Stimulated activated naive CD8-positive, alpha-beta T cell treated with anti-CD3 and anti-CD28 coated beads, Interleukin-15, Interleukin-2, amounts not matched to agents 100 ng/mL and 50 ng/mL, for 24 hours (primary cell): ENCODE measurements around the gene TAS1R3.
A peak's percentile ranks its signal among the peaks of the same experiment; 100 is the strongest.

ENCODE experiments used
- H3K27ac Mint-ChIP-seq: one replicate; pipeline ENCODE4 v1.8.0; 2021; ENCODE audit warnings: mild to moderate bottlenecking, mixed read lengths
- H3K27me3 Mint-ChIP-seq: one replicate; pipeline ENCODE4 v1.8.0; 2021; ENCODE audit warnings: mixed read lengths
- H3K36me3 Mint-ChIP-seq: one replicate; pipeline ENCODE4 v1.8.0; 2021; ENCODE audit warnings: low read depth, mixed read lengths
- H3K4me1 Mint-ChIP-seq: one replicate; pipeline ENCODE4 v1.8.0; 2021; ENCODE audit warnings: low read depth, mixed read lengths
- H3K4me3 Mint-ChIP-seq: one replicate; pipeline ENCODE4 v1.8.0; 2021; ENCODE audit warnings: mild to moderate bottlenecking, mixed read lengths
- H3K9me3 Mint-ChIP-seq: one replicate; pipeline ENCODE4 v1.8.0; 2021; ENCODE audit warnings: mixed read lengths

The TAS1R3 gene

GRCh38 chr1:1354271-1355247 lies 23.5 kb downstream of the TAS1R3 start:
- H3K36me3 Mint-ChIP-seq: no peaks in the 10 kb centered on the region
- H3K4me1 Mint-ChIP-seq: peaks cover 24% of the 10 kb centered on the region
- H3K27ac Mint-ChIP-seq: no peak overlapping the region
- no peak overlapping the region for H3K4me3 Mint-ChIP-seq
- H3K9me3 Mint-ChIP-seq: no peaks in the 10 kb centered on the region
- peaks cover 17% of the 10 kb centered on the region for H3K27me3 Mint-ChIP-seq

- peaks cover 17% of the 10 kb centered on the region for H3K27me3 Mint-ChIP-seq
- no peaks in the 10 kb centered on the region for H3K36me3 Mint-ChIP-seq
- no peak overlapping the region for H3K27ac Mint-ChIP-seq
- peaks cover 24% of the 10 kb centered on the region for H3K4me1 Mint-ChIP-seq
- H3K9me3 Mint-ChIP-seq: no peaks in the 10 kb centered on the region
- H3K4me3 Mint-ChIP-seq: no peak overlapping the region
Measured at GRCh38 chr1:1355416-1355815, 24.3 kb downstream of the TAS1R3 start.

- H3K4me1 Mint-ChIP-seq: peaks cover 24% of the 10 kb centered on the region
- H3K27me3 Mint-ChIP-seq: peaks cover 21% of the 10 kb centered on the region
- no peak overlapping the region for H3K27ac Mint-ChIP-seq
- H3K9me3 Mint-ChIP-seq: no peaks in the 10 kb centered on the region
- no peak overlapping the region for H3K4me3 Mint-ChIP-seq
- H3K36me3 Mint-ChIP-seq: no peaks in the 10 kb centered on the region
Measured at GRCh38 chr1:1356166-1356795, 25.2 kb downstream of the TAS1R3 start.

- no peak overlapping the region for H3K27ac Mint-ChIP-seq
- H3K36me3 Mint-ChIP-seq: no peaks in the 10 kb centered on the region
- no peak overlapping the region for H3K4me3 Mint-ChIP-seq
- H3K9me3 Mint-ChIP-seq: no peaks in the 10 kb centered on the region
- H3K27me3 Mint-ChIP-seq: peaks cover 21% of the 10 kb centered on the region
- H3K4me1 Mint-ChIP-seq: peaks cover 24% of the 10 kb centered on the region
Measured at GRCh38 chr1:1356796-1357401, 25.8 kb downstream of the TAS1R3 start.

GRCh38 chr1:1357871-1358432 lies 26.9 kb downstream of the TAS1R3 start:
- peaks cover 13% of the 10 kb centered on the region for H3K27me3 Mint-ChIP-seq
- no peak overlapping the region for H3K27ac Mint-ChIP-seq
- no peaks in the 10 kb centered on the region for H3K36me3 Mint-ChIP-seq

GRCh38 chr1:1358433-1359271 lies 27.6 kb downstream of the TAS1R3 start, which contains the start of gene MXRA8:
TSS of gene MXRA8 (minus strand) at chr1:1358555. CDS start at chr1:1358504, 51 bp downstream.
- no peaks in the 10 kb centered on the region for H3K36me3 Mint-ChIP-seq
- H3K27me3 Mint-ChIP-seq: peaks cover 11% of the 10 kb centered on the region
- H3K4me3 Mint-ChIP-seq: no peak within 1 kb of the TSS
- peaks cover 14% of the 10 kb centered on the region for H3K4me1 Mint-ChIP-seq
- H3K27ac Mint-ChIP-seq: peak within 1 kb of the TSS; percentile 16
- no peaks in the 10 kb centered on the region for H3K9me3 Mint-ChIP-seq

More at GRCh38 chr1:1357871-1358432, 26.9 kb downstream of the TAS1R3 start:
- peaks cover 14% of the 10 kb centered on the region for H3K4me1 Mint-ChIP-seq
- H3K9me3 Mint-ChIP-seq: no peaks in the 10 kb centered on the region
- no peak overlapping the region for H3K4me3 Mint-ChIP-seq

- Mint-ChIP-seq H3K9me3 (no peaks in the 10 kb centered on the region), H3K27me3 (peaks cover 5% of the 10 kb centered on the region), H3K36me3 (no peaks in the 10 kb centered on the region), H3K4me3 (no peak overlapping the region), H3K27ac (peak overlapping the region; percentile 16), H3K4me1 (peaks cover 14% of the 10 kb centered on the region)
Measured at GRCh38 chr1:1359308-1359663, 28.2 kb downstream of the TAS1R3 start.

GRCh38 chr1:1359664-1360468 lies 28.8 kb downstream of the TAS1R3 start:
- H3K27ac Mint-ChIP-seq: no peak overlapping the region
- H3K4me1 Mint-ChIP-seq: peaks cover 14% of the 10 kb centered on the region
- H3K4me3 Mint-ChIP-seq: no peak overlapping the region

GRCh38 chr1:1360506-1361169 lies 29.6 kb downstream of the TAS1R3 start:
- peaks cover 4% of the 10 kb centered on the region for H3K27me3 Mint-ChIP-seq
- no peak overlapping the region for H3K4me3 Mint-ChIP-seq
- H3K9me3 Mint-ChIP-seq: no peaks in the 10 kb centered on the region
- no peak overlapping the region for H3K27ac Mint-ChIP-seq
- no peaks in the 10 kb centered on the region for H3K36me3 Mint-ChIP-seq
- peaks cover 14% of the 10 kb centered on the region for H3K4me1 Mint-ChIP-seq

More at GRCh38 chr1:1359664-1360468, 28.8 kb downstream of the TAS1R3 start:
- H3K36me3 Mint-ChIP-seq: no peaks in the 10 kb centered on the region
- peaks cover 4% of the 10 kb centered on the region for H3K27me3 Mint-ChIP-seq
- no peaks in the 10 kb centered on the region for H3K9me3 Mint-ChIP-seq

- Mint-ChIP-seq H3K4me1 (peaks cover 14% of the 10 kb centered on the region), H3K27me3 (peaks cover 4% of the 10 kb centered on the region), H3K27ac (no peak overlapping the region), H3K9me3 (no peaks in the 10 kb centered on the region), H3K4me3 (no peak overlapping the region), H3K36me3 (no peaks in the 10 kb centered on the region)
Measured at GRCh38 chr1:1361233-1361981, 30.3 kb downstream of the TAS1R3 start.

- Mint-ChIP-seq H3K9me3 (no peaks in the 10 kb centered on the region), H3K4me1 (peaks cover 14% of the 10 kb centered on the region), H3K4me3 (no peak overlapping the region), H3K27ac (no peak overlapping the region), H3K27me3 (peaks cover 4% of the 10 kb centered on the region), H3K36me3 (no peaks in the 10 kb centered on the region)
Measured at GRCh38 chr1:1361982-1362423, 30.9 kb downstream of the TAS1R3 start.

GRCh38 chr1:1364266-1364665 lies 33.2 kb downstream of the TAS1R3 start:
- Mint-ChIP-seq H3K4me1 (peaks cover 2% of the 10 kb centered on the region), H3K27ac (no peak overlapping the region), H3K9me3 (no peaks in the 10 kb centered on the region), H3K36me3 (no peaks in the 10 kb centered on the region), H3K27me3 (peaks cover 4% of the 10 kb centered on the region), H3K4me3 (no peak overlapping the region)
